ENCODE data around the gene CNTNAP2.
"Not testable (repeated sequence)": the region's sequence is repeated elsewhere in the genome, so short reads cannot be mapped to it uniquely, and the experiment has no call there.

Gene CNTNAP2

DNA sequence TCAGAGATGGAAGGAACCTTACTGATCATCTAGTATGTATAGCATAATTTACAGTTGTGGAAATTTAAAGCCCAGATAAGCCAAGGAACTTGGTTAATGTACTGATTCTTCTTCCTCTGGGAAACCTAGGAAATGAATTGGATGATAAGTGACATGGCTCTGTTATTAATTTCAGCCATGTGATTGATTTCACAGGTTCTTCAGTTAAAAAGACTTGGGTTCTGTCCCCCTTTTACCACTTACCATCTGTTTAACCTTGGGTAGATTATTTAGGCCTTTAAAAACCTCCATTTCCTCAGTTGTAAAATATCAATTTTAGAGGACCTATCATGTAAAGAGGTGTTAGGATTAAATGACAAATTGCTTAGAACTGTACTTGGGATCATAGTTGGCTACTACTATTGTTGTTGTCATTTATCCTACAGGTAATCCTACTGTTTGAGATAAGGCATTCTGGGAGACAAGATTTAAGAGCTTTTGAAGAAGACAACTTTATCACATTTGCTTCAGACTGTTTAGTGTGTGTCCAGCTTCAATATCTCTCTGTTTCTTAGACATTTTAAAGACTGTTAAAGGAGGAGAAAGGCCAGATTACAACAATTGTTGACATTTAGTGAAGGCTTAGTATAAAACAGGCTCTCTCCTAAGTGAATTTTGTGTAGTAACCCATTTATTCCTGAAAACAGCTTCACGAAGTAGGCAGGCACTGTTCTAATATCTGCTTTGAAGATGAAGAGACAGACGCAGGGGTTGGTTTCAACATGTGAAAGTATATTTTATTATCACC lies 1476.9 kb downstream of the CNTNAP2 start:
- DNase-seq (ENCODE audit: low read depth), result no peak
- H3K9me3 ChIP-seq (ENCODE audit: control insufficient read depth, low read length), result no peaks in the 10 kb centered on the region
- no peaks in the 10 kb centered on the region for H3K36me3 ChIP-seq (ENCODE audit: control insufficient read depth, insufficient read depth, low read length, severe bottlenecking)
- no peak overlapping the region for H3K4me3 ChIP-seq (ENCODE audit: low read length)
- H3K9ac ChIP-seq (ENCODE audit: low read length), result no peak overlapping the region
- no peaks in the 10 kb centered on the region for H3K27me3 ChIP-seq (replicated peaks; ENCODE audit: control insufficient read depth, insufficient read depth, low read length)
- no peaks in the 10 kb centered on the region for H3K4me1 ChIP-seq (ENCODE audit: control insufficient read depth, insufficient read depth, low read length)

DNA sequence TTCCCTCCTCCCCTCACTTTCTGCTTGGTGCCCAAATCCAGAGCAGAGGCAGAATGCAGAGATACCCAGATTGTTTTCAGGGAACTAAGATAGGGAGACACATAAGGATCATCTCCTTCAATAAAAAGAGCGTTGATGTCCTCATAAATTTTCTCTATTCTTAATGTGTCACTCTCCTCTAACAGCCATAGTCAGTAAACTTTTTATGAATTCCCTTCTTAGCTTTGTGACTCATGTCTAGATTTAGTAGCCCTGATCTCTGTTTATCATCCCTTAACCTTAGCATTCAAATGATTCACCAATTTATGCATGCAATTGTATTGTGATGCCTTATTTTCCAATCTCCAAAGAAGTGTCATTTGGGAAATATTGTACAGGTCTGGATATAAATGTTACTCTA lies 1478.4 kb downstream of the CNTNAP2 start:
- H3K36me3 ChIP-seq (ENCODE audit: control insufficient read depth, insufficient read depth, low read length, severe bottlenecking), result no peaks in the 10 kb centered on the region
- no peak overlapping the region for H3K4me3 ChIP-seq (ENCODE audit: low read length)
- no peak for DNase-seq (ENCODE audit: low read depth)
- H3K9ac ChIP-seq (ENCODE audit: low read length), result no peak overlapping the region
- no peaks in the 10 kb centered on the region for H3K9me3 ChIP-seq (ENCODE audit: control insufficient read depth, low read length)
- H3K4me1 ChIP-seq (ENCODE audit: control insufficient read depth, insufficient read depth, low read length), result no peaks in the 10 kb centered on the region
- no peaks in the 10 kb centered on the region for H3K27me3 ChIP-seq (replicated peaks; ENCODE audit: control insufficient read depth, insufficient read depth, low read length)

GRCh38 chr7:147598687-147599086 lies 1482.1 kb downstream of the CNTNAP2 start:
- H3K9ac ChIP-seq (ENCODE audit: low read length); H3K27me3 ChIP-seq (replicated peaks; ENCODE audit: control insufficient read depth, insufficient read depth, low read length); DNase-seq (ENCODE audit: low read depth); H3K4me3 ChIP-seq (ENCODE audit: low read length); H3K9me3 ChIP-seq (ENCODE audit: control insufficient read depth, low read length); H3K36me3 ChIP-seq (ENCODE audit: control insufficient read depth, insufficient read depth, low read length, severe bottlenecking); H3K4me1 ChIP-seq (ENCODE audit: control insufficient read depth, insufficient read depth, low read length): not testable (repeated sequence)

DNA sequence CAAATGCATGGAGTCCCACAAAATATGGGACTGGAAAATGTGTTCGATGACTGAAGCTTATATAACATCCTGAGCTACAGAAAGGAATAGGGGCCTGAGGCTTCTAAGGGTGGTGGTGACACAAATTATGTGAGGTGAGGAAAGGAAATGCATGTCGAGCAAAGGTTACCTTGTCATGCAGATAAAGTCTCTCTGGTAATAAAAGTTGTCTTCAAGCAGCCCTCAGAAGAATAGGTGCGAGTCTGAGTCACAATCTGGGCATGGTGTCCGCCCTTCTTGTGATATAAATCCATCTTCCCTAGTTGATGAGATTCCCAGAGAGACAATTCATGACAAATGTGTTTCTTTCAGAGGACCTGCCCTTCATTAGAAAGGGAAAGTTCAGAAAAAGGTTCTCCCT lies 1488.7 kb downstream of the CNTNAP2 start:
- H3K4me3 ChIP-seq (ENCODE audit: low read length), result no peak overlapping the region
- no peak overlapping the region for H3K9ac ChIP-seq (ENCODE audit: low read length)
- no peak for DNase-seq (ENCODE audit: low read depth)
- H3K36me3 ChIP-seq (ENCODE audit: control insufficient read depth, insufficient read depth, low read length, severe bottlenecking), result no peaks in the 10 kb centered on the region
- H3K9me3 ChIP-seq (ENCODE audit: control insufficient read depth, low read length), result peaks cover 4% of the 10 kb centered on the region
- H3K27me3 ChIP-seq (replicated peaks; ENCODE audit: control insufficient read depth, insufficient read depth, low read length), result no peaks in the 10 kb centered on the region
- no peaks in the 10 kb centered on the region for H3K4me1 ChIP-seq (ENCODE audit: control insufficient read depth, insufficient read depth, low read length)

GRCh38 chr7:147607157-147607800 lies 1490.7 kb downstream of the CNTNAP2 start:
- H3K4me1 ChIP-seq (ENCODE audit: control insufficient read depth, insufficient read depth, low read length), result no peaks in the 10 kb centered on the region
- H3K9me3 ChIP-seq (ENCODE audit: control insufficient read depth, low read length), result peaks cover 4% of the 10 kb centered on the region
- H3K36me3 ChIP-seq (ENCODE audit: control insufficient read depth, insufficient read depth, low read length, severe bottlenecking), result no peaks in the 10 kb centered on the region
- H3K27me3 ChIP-seq (replicated peaks; ENCODE audit: control insufficient read depth, insufficient read depth, low read length), result no peaks in the 10 kb centered on the region
- no peak for DNase-seq (ENCODE audit: low read depth)
- no peak overlapping the region for H3K9ac ChIP-seq (ENCODE audit: low read length)
- no peak overlapping the region for H3K4me3 ChIP-seq (ENCODE audit: low read length)

DNA sequence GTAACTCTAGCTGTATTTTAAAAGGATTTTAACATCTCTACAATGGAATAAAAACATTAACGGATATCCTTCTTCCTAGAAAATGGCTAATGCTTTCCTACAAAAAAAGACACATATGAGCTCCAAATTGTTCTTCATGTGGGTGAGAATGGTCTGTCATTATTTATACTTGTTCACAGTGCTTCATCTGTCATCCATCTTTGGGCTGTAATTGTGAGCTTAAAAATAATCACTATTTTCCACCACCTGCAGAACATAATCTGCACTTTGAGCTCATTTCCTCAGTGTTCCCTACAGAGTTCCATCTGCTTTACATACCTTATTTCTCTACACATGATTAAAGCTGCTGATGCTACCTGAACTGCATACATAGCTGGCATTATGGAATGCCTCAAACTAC lies 1494.8 kb downstream of the CNTNAP2 start:
- Histone ChIP-seq H3K4me1 (ENCODE audit: control insufficient read depth, insufficient read depth, low read length) (no peaks in the 10 kb centered on the region), H3K9ac (ENCODE audit: low read length) (no peak overlapping the region), H3K9me3 (ENCODE audit: control insufficient read depth, low read length) (no peaks in the 10 kb centered on the region), H3K27me3 (replicated peaks; ENCODE audit: control insufficient read depth, insufficient read depth, low read length) (no peaks in the 10 kb centered on the region), H3K4me3 (ENCODE audit: low read length) (no peak overlapping the region), H3K36me3 (ENCODE audit: control insufficient read depth, insufficient read depth, low read length, severe bottlenecking) (no peaks in the 10 kb centered on the region)
- no peak for DNase-seq (ENCODE audit: low read depth)

DNA sequence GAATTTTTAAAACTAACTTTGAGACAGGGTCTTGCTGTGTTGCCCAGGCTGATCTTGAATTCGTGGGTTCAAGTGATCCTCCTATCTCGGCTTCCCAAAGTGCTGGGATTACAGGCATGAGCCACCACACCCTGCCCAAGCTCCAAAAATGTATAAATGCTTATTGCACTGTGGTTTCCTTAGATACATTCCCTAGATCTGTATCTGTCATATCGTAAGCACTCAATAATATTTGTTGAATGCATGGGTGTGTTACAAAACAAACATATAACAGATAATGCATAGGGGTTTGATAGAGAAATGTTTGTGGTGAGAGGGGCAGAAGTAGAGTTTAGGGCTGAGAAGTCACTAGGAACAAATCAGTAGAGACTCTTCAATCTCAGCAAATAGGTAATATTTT lies 1518.7 kb downstream of the CNTNAP2 start:
- Histone ChIP-seq H3K4me3 (ENCODE audit: low read length) (no peak overlapping the region), H3K9ac (ENCODE audit: low read length) (no peak overlapping the region), H3K4me1 (ENCODE audit: control insufficient read depth, insufficient read depth, low read length) (no peaks in the 10 kb centered on the region), H3K9me3 (ENCODE audit: control insufficient read depth, low read length) (peaks cover 5% of the 10 kb centered on the region), H3K27me3 (replicated peaks; ENCODE audit: control insufficient read depth, insufficient read depth, low read length) (no peaks in the 10 kb centered on the region), H3K36me3 (ENCODE audit: control insufficient read depth, insufficient read depth, low read length, severe bottlenecking) (no peaks in the 10 kb centered on the region)
- DNase-seq (ENCODE audit: low read depth), result peak; percentile 3

GRCh38 chr7:147636553-147636952 lies 1520.0 kb downstream of the CNTNAP2 start:
- Histone ChIP-seq H3K9me3 (ENCODE audit: control insufficient read depth, low read length) (peaks cover 5% of the 10 kb centered on the region), H3K27me3 (replicated peaks; ENCODE audit: control insufficient read depth, insufficient read depth, low read length) (no peaks in the 10 kb centered on the region), H3K36me3 (ENCODE audit: control insufficient read depth, insufficient read depth, low read length, severe bottlenecking) (no peaks in the 10 kb centered on the region), H3K4me3 (ENCODE audit: low read length) (no peak overlapping the region), H3K4me1 (ENCODE audit: control insufficient read depth, insufficient read depth, low read length) (no peaks in the 10 kb centered on the region), H3K9ac (ENCODE audit: low read length) (no peak overlapping the region)
- no peak for DNase-seq (ENCODE audit: low read depth)

- Histone ChIP-seq H3K36me3 (ENCODE audit: control insufficient read depth, insufficient read depth, low read length, severe bottlenecking) (no peaks in the 10 kb centered on the region), H3K27me3 (replicated peaks; ENCODE audit: control insufficient read depth, insufficient read depth, low read length) (no peaks in the 10 kb centered on the region), H3K4me3 (ENCODE audit: low read length) (no peak overlapping the region), H3K9me3 (ENCODE audit: control insufficient read depth, low read length) (no peaks in the 10 kb centered on the region), H3K9ac (ENCODE audit: low read length) (no peak overlapping the region), H3K4me1 (ENCODE audit: control insufficient read depth, insufficient read depth, low read length) (no peaks in the 10 kb centered on the region)
- DNase-seq (ENCODE audit: low read depth), result no peak
Measured at GRCh38 chr7:147638566-147638965, 1522.0 kb downstream of the CNTNAP2 start.

GRCh38 chr7:147639037-147639436 lies 1522.4 kb downstream of the CNTNAP2 start:
- H3K27me3 ChIP-seq (replicated peaks; ENCODE audit: control insufficient read depth, insufficient read depth, low read length), result no peaks in the 10 kb centered on the region
- H3K4me3 ChIP-seq (ENCODE audit: low read length), result no peak overlapping the region
- H3K9me3 ChIP-seq (ENCODE audit: control insufficient read depth, low read length), result no peaks in the 10 kb centered on the region
- no peak for DNase-seq (ENCODE audit: low read depth)
- no peaks in the 10 kb centered on the region for H3K36me3 ChIP-seq (ENCODE audit: control insufficient read depth, insufficient read depth, low read length, severe bottlenecking)
- H3K9ac ChIP-seq (ENCODE audit: low read length), result no peak overlapping the region
- H3K4me1 ChIP-seq (ENCODE audit: control insufficient read depth, insufficient read depth, low read length), result no peaks in the 10 kb centered on the region

GRCh38 chr7:147639751-147640150 lies 1523.2 kb downstream of the CNTNAP2 start:
- H3K27me3 ChIP-seq (replicated peaks; ENCODE audit: control insufficient read depth, insufficient read depth, low read length), result no peaks in the 10 kb centered on the region
- no peaks in the 10 kb centered on the region for H3K9me3 ChIP-seq (ENCODE audit: control insufficient read depth, low read length)
- H3K4me1 ChIP-seq (ENCODE audit: control insufficient read depth, insufficient read depth, low read length), result no peaks in the 10 kb centered on the region

More at GRCh38 chr7:147639751-147640150, 1523.2 kb downstream of the CNTNAP2 start:
- Histone ChIP-seq H3K9ac (ENCODE audit: low read length) (no peak overlapping the region), H3K36me3 (ENCODE audit: control insufficient read depth, insufficient read depth, low read length, severe bottlenecking) (no peaks in the 10 kb centered on the region), H3K4me3 (ENCODE audit: low read length) (no peak overlapping the region)
- no peak for DNase-seq (ENCODE audit: low read depth)

Data from adipocyte (in vitro differentiated cells).